GM12878 (cell line): ENCODE data around the gene IL18R1. TPM values are rescaled to one million over a fixed set of nuclear protein-coding genes. Genes with fewer than 3 reads are reported as not detected.

Source experiments
- BRCA1 ChIP-seq: IDR thresholded peaks from 2 replicates; pipeline ENCODE4 v1.6.1; 2011; ENCODE audit warnings: low read depth, low read length, improper control_type of control experiment
- CBX3 ChIP-seq: fragments of 200-600 bp; sonication (generic); IDR thresholded peaks from 2 replicates; pipeline ENCODE4 v1.6.1; 2016; ENCODE audit warnings: low read depth, borderline replicate concordance
- MAX ChIP-seq: IDR thresholded peaks from 2 replicates; pipeline ENCODE4 v1.6.1; 2012; ENCODE audit warnings: low read depth, low read length, improper control_type of control experiment
- MLLT1 ChIP-seq: fragments of 450-650 bp; IDR thresholded peaks from 2 replicates; pipeline ENCODE4 v1.6.1; 2016; ENCODE audit warnings: mild to moderate bottlenecking
- MTA2 ChIP-seq: fragments of 450-650 bp; IDR thresholded peaks from 2 replicates; pipeline ENCODE4 v1.6.1; 2016; ENCODE audit warnings: low read depth, mild to moderate bottlenecking, moderate library complexity
- MYB ChIP-seq: fragments of 150-350 bp; IDR thresholded peaks from 2 replicates; pipeline ENCODE4 v1.6.1; 2014; ENCODE audit warnings: mild to moderate bottlenecking, low read depth, low read length, borderline replicate concordance
- NKRF ChIP-seq: fragments of 450-650 bp; conservative IDR thresholded peaks from 2 replicates; pipeline ENCODE4 v1.6.1; 2017; ENCODE audit warnings: mild to moderate bottlenecking, moderate library complexity
- NR2F1 ChIP-seq: fragments of 450-650 bp; conservative IDR thresholded peaks from 2 replicates; pipeline ENCODE4 v1.6.1; 2017; ENCODE audit warnings: mild to moderate bottlenecking
- RAD21 ChIP-seq: IDR thresholded peaks from 2 replicates; pipeline ENCODE4 v1.6.1; 2011; ENCODE audit warnings: mild to moderate bottlenecking, low read depth, low read length, moderate library complexity; ENCODE audit not compliant: insufficient read depth
- RB1 ChIP-seq: fragments of 450-650 bp; formaldehyde crosslinking; IDR thresholded peaks from 2 replicates; pipeline ENCODE4 v1.6.1; 2017; ENCODE audit warnings: mild to moderate bottlenecking, borderline replicate concordance
- TARDBP ChIP-seq: IDR thresholded peaks from 2 replicates; pipeline ENCODE4 v1.6.1; 2016; ENCODE audit warnings: borderline replicate concordance
- ZNF217 ChIP-seq: fragments of 450-650 bp; IDR thresholded peaks from 2 replicates; pipeline ENCODE4 v1.6.1; 2017; ENCODE audit warnings: antibody characterized with exemption, mild to moderate bottlenecking
- ZNF24 ChIP-seq: fragments of 450-650 bp; IDR thresholded peaks from 2 replicates; pipeline ENCODE4 v1.6.1; 2017; ENCODE audit warnings: antibody characterized with exemption, mild to moderate bottlenecking
- ZSCAN29 ChIP-seq: fragments of 450-650 bp; IDR thresholded peaks from 2 replicates; pipeline ENCODE4 v1.6.1; 2017; ENCODE audit warnings: mild to moderate bottlenecking, moderate library complexity
- polyA plus RNA-seq, 11 experiments: library from polyadenylated mRNA; depleted of rRNA in 4 of 11; unstranded in 6 of 11; stranded (reverse) in 5 of 11; fragments of >200 nt; fragmentation: Nextera tagmentation in 4 of 11; fragmentation: Illumina TruSeq in 1 of 11; extraction: Ambion mirVana in 4 of 11; extraction: Trizol in 1 of 11; gene quantifications; 1 replicate in 1 of 11; 2 replicates in 10 of 11; pipeline versions ENCODE4 v1.2.1 to v1.2.3, GENCODE V29; 2011 to 2016; ENCODE audit warnings: inconsistent platforms in 2 of 11, missing spikeins in 2 of 11, low read depth in 1 of 11
- total RNA-seq, 4 experiments: library from RNA; depleted of rRNA in 3 of 4; stranded (reverse); fragments of >200 nt in 3 of 4; fragmentation: Illumina TruSeq in 1 of 4; extraction: Trizol in 1 of 4; gene quantifications; 2 replicates each; pipeline versions ENCODE4 v1.2.1 to v1.2.3, GENCODE V29; 2013 to 2021
- TF ChIP-seq, protein P1 (sequence below): fragments of 450-650 bp; IDR thresholded peaks from 2 replicates; pipeline ENCODE4 v1.6.1; 2017; ENCODE audit warnings: borderline replicate concordance
- TF ChIP-seq, protein P2 (sequence below): IDR thresholded peaks from 2 replicates; pipeline ENCODE4 v1.6.1; 2012; ENCODE audit warnings: low read length, inconsistent platforms

The IL18R1 gene
- total and polyA plus RNA-seq, 10 of the 15 experiments (the other 5 are each of a cell fraction or from before 2014, with no cell fraction given) = 3.5 to 15.5 (median 11.1) TPM

GRCh38 chr2:102355526-102356380, at the start of gene IL18R1 (continued):
- 0 out of 2 replicates have a peak, but pooled peaks have one; percentile 31 for TF ChIP-seq MLLT1
- TF ChIP-seq CBX3 = no peak
- peak; percentile 59; the same call in 1 of the 2 replicates for TF ChIP-seq ZNF24
- TF ChIP-seq MYB = no peak
- 0 out of 2 replicates have a peak, but pooled peaks have one; percentile 66 for TF ChIP-seq ZSCAN29
- peak; percentile 63; the same call in 1 of the 2 replicates for TF ChIP-seq ZNF217
- peak; percentile 82 for TF ChIP-seq NR2F1
- TF ChIP-seq MTA2 = 0 out of 2 replicates have a peak, but pooled peaks have one; percentile 12
- TF ChIP-seq RAD21 = peak; percentile 76
- no peak for TF ChIP-seq TARDBP
- TF ChIP-seq NKRF = 0 out of 2 replicates have a peak, but pooled peaks have one; percentile 48
- TF ChIP-seq, protein P1, sequence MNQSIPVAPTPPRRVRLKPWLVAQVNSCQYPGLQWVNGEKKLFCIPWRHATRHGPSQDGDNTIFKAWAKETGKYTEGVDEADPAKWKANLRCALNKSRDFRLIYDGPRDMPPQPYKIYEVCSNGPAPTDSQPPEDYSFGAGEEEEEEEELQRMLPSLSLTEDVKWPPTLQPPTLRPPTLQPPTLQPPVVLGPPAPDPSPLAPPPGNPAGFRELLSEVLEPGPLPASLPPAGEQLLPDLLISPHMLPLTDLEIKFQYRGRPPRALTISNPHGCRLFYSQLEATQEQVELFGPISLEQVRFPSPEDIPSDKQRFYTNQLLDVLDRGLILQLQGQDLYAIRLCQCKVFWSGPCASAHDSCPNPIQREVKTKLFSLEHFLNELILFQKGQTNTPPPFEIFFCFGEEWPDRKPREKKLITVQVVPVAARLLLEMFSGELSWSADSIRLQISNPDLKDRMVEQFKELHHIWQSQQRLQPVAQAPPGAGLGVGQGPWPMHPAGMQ = no peak
- TF ChIP-seq BRCA1 = no peak
- no peak for TF ChIP-seq MAX
- TF ChIP-seq RB1 = peak; percentile 90; the same call in 1 of the 2 replicates
- TF ChIP-seq, protein P2, sequence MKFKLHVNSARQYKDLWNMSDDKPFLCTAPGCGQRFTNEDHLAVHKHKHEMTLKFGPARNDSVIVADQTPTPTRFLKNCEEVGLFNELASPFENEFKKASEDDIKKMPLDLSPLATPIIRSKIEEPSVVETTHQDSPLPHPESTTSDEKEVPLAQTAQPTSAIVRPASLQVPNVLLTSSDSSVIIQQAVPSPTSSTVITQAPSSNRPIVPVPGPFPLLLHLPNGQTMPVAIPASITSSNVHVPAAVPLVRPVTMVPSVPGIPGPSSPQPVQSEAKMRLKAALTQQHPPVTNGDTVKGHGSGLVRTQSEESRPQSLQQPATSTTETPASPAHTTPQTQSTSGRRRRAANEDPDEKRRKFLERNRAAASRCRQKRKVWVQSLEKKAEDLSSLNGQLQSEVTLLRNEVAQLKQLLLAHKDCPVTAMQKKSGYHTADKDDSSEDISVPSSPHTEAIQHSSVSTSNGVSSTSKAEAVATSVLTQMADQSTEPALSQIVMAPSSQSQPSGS = peak; percentile 34
